T-helper 1 cell treated with Interleukin-12 subunit alpha and Interleukin-12 subunit beta and Interleukin-4 antibody, amounts not matched to agents 30 ng/mL and 1 ng/mL, for 36 hours (primary cell): ENCODE data around the gene ADM5. TPM values are rescaled to one million over a fixed set of nuclear protein-coding genes. Genes with fewer than 3 reads are reported as not detected.

ENCODE experiments used
- intact Hi-C: fragments of 100-400 bp; cut with micrococcal nuclease; formaldehyde crosslinking; loops from one replicate; pipeline ENCODE4 v1.15.1; 2024
- total RNA-seq: library from RNA; stranded (reverse); gene quantifications from 2 replicates; pipeline ENCODE4 v1.2.3, GENCODE V29; 2022

The ADM5 gene
- 3.9 and 4.4 TPM in 2 replicates for total RNA-seq

GRCh38 chr19:49689133-49690078, at the start of gene ADM5:
TSS of gene ADM5 (plus strand) at chr19:49689594. CDS start at chr19:49689838, 244 bp downstream.
- intact Hi-C loops = loop anchor here (10.0 kb wide), 1 partner anchor 295 kb away; no protein-coding TSS in a partner anchor

- intact Hi-C loops = loop anchor here (1.0 to 5.0 kb wide), 19 partner anchors 25 to 1148 kb away; partner anchors contain the start of genes AKT1S1, ASPDH, BCL2L12 and DBP
These were observed 49.1 kb upstream of the ADM5 start, which contains the start of gene RRAS for GRCh38 chr19:49640113-49640898. TSS of gene RRAS (minus strand) at chr19:49640143. CDS start at chr19:49640098, 45 bp downstream.

GRCh38 chr19:49641688-49642491, 47.5 kb upstream of the ADM5 start, which contains the start of gene SCAF1:
TSS of gene SCAF1 (plus strand) at chr19:49642209. CDS start at chr19:49645027, 2,818 bp downstream.
- intact Hi-C loops = loop anchor here (1.0 to 5.0 kb wide), 9 partner anchors 75 to 1149 kb away; partner anchors contain the start of genes ASPDH, FLT3LG, JOSD2 and KCNC3

GRCh38 chr19:49642492-49643035, 46.8 kb upstream of the ADM5 start:
- intact Hi-C loops = loop anchor here (2.0 to 5.0 kb wide), 4 partner anchors 74 to 930 kb away; partner anchors contain the start of genes ASPDH, JOSD2 and KCNC3

- intact Hi-C loops = loop anchor here (2.0 to 5.0 kb wide), 4 partner anchors 73 to 931 kb away; partner anchors contain the start of genes ASPDH, JOSD2 and KCNC3
These were observed 45.9 kb upstream of the ADM5 start for GRCh38 chr19:49643466-49643865.

GRCh38 chr19:49645592-49645991, 43.8 kb upstream of the ADM5 start:
- intact Hi-C loops = no loop called here

GRCh38 chr19:49645995-49646394, 43.4 kb upstream of the ADM5 start:
- intact Hi-C loops = no loop called here

- intact Hi-C loops = no loop called here
These were observed 42.8 kb upstream of the ADM5 start for GRCh38 chr19:49646586-49646985.

- intact Hi-C loops = no loop called here
These were observed 38.2 kb upstream of the ADM5 start for GRCh38 chr19:49651029-49651819.

- intact Hi-C loops = no loop called here
These were observed 37.4 kb upstream of the ADM5 start for GRCh38 chr19:49651820-49652550.

- intact Hi-C loops = no loop called here
These were observed 36.6 kb upstream of the ADM5 start for GRCh38 chr19:49652551-49653465.

GRCh38 chr19:49653466-49653806, 36.0 kb upstream of the ADM5 start:
- intact Hi-C loops = no loop called here

- intact Hi-C loops = no loop called here
These were observed 34.8 kb upstream of the ADM5 start for GRCh38 chr19:49654581-49654980.

GRCh38 chr19:49655570-49656455, 33.6 kb upstream of the ADM5 start:
- intact Hi-C loops = no loop called here

- intact Hi-C loops = no loop called here
These were observed 32.8 kb upstream of the ADM5 start for GRCh38 chr19:49656456-49657109.

- intact Hi-C loops = no loop called here
These were observed 31.8 kb upstream of the ADM5 start for GRCh38 chr19:49657493-49658138.
